Right forelimb (tissue), 1 donor: ENCODE data around the gene ACSL4.
"Not testable (repeated sequence)": the region's sequence is repeated elsewhere in the genome, so short reads cannot be mapped to it uniquely, and the experiment has no call there.

Source experiments
- DNase-seq: peaks from one replicate; pipeline ENCODE4 v3.0.0-alpha.2; 2018

Gene ACSL4

GRCh38 chrX:109732807-109733612 lies at the start of gene ACSL4:
TSS of gene ACSL4 (minus strand) at chrX:109733257. CDS start at chrX:109683363, 49,894 bp downstream.
- peak; percentile 88 for DNase-seq

GRCh38 chrX:109777749-109778148 lies 44.7 kb upstream of the ACSL4 start:
- DNase-seq, result no peak

DNA sequence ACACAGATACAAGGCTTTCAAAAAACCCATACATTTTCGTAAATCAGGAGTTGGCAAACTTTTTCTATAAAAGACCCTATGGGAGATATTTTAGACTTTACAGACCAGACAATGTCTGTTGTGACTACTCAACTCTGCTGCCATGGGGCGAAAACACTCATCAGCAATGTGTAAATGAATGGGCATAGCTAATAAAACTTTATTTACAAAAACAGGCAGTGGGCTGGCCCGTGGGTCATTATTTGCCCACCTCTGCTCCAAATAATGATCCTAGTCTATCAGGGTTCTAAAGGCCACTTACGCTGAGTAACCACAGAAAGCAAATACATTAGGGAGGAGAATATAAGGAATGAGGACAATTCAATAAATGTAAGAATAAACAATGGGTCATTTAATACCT lies 43.9 kb upstream of the ACSL4 start:
- no peak for DNase-seq

GRCh38 chrX:109776432-109776831 lies 43.4 kb upstream of the ACSL4 start:
- no peak for DNase-seq

DNA sequence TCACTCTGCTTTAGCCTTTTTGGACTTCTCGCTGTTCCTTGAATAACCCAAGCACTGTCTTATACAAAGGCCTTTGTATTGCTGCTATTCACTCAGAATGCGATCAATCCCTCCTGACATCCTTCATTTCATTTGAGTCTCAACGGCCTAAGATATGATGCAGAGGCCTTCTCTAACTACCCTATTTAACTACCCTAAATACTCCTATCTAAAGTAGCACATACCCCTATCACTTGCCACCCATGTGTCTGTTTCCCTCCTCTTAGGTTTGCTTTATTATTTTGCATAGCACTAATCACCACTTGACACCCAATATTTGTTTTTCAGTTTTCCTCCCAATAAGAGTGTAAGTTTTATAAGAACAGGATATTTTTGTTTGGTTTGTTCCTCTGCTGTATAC lies 42.3 kb upstream of the ACSL4 start:
- no peak for DNase-seq

DNA sequence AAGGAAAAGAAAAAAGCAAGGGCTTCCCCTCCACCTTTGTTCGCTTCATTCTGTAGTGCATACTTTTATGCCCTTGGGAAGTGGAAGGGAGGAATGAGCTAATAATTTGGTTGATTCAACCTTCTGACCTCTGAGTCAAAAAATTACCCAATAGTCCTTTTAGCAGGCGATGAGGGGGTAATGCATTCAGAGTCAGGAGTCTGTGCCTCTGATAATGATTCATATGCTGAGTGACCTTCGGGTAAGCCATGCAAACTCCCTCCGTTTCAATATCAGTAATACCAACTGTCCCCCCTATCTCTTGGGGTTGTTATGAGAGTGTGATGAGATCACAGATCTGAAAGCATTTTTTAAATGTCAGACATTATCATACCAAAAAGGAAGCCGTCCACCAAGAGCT lies 41.6 kb upstream of the ACSL4 start:
- no peak for DNase-seq

DNA sequence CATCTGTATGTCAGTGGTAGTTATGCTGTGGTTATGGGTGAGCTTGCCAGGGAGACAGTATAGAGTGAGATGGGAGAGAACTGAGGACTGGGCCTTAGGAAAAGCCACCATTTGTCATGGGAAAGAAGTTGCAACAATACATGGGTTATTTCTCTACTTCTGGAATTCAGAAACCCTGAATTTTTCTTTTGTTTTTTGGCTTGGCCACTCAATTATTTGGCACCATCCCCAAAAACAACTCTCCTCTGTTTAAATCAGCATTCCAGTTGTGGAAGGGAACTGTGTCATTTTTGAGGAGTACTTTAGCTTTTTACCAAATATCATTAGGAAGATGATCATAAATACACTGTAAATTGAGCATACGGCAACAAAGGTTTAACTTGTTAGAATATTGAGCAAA lies 41.1 kb upstream of the ACSL4 start:
- no peak for DNase-seq

DNA sequence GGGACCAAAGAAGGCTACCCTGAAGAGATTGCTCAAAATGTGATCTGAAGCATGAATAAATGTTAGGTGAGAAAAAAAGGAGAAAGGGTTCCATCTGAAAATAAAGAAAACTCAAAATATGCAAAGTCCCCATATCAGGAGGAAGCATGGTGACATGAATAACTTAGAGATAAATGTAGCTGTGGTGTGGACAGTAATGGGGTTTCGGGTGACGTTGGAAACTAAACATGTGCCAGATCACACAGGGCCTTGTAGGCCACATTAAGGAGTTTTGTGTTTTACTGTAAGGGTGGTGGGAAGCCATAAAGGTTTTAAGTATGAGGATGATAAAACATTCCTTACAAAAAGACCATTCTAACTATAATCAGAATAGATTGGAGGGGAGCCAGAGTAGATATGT lies 40.3 kb upstream of the ACSL4 start:
- no peak for DNase-seq

- no peak for DNase-seq
These were observed 37.7 kb upstream of the ACSL4 start for GRCh38 chrX:109770780-109771179.

- no peak for DNase-seq
These were observed 27.8 kb upstream of the ACSL4 start for GRCh38 chrX:109760922-109761250.

DNA sequence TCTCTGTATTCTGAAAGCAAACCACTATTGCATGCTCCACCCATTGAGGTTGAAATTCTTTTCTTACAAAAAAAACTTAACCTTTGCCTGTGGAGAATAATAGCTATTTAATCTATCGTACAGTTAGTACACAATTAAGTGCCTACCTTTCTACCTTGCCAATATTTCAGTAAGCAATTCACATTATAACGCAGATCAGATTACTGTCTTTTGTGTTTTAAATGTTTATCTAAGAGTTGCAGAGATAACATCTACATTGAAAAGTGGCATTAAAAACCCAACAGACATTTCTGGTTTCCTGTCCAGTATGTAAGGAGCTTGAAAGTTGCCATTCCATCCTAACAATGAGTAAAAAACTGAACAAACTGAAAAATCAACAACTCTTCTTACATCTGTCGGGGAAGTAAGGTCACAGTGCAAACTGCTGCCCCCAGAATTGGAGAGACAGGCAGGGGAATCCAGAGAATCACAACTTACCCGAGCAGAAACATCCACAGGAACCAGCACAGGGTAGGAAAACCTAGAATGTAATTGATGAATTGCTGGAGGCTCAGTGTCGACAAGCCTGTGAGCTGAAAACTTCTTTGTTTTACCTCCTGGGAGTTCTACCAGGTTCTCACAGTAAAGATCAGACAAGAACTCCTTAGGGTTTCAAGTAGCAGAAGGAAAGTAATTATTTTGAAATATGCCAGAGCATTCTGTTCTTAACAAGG lies 27.3 kb upstream of the ACSL4 start:
- no peak for DNase-seq

DNA sequence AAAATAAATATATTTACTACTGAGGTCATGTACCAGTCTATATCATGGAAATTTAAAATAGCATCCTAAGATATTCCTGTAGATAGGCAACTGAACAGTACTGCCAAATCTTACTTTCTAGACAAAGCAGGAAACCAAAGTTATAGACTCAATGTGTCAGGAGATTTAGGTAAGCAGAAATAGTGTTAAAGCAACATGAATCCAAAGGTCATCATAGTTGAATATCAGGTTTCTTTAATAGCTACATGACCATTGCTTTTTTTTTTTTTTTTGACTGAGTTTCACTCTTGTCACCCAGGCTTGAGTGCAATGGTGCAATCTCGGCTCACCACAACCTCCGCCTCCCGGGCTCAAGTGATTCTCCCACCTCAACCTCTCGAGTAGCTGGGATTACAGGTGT lies 20.2 kb upstream of the ACSL4 start:
- no peak for DNase-seq

- no peak for DNase-seq
These were observed 18.6 kb upstream of the ACSL4 start for GRCh38 chrX:109751698-109752097.

- DNase-seq, result no peak
These were observed 16.1 kb upstream of the ACSL4 start for GRCh38 chrX:109749207-109749606.

GRCh38 chrX:109747681-109748080 lies 14.6 kb upstream of the ACSL4 start:
- no peak for DNase-seq

- no peak for DNase-seq
These were observed 9.7 kb upstream of the ACSL4 start for GRCh38 chrX:109742722-109743121.

GRCh38 chrX:109740896-109741295 lies 7.8 kb upstream of the ACSL4 start:
- not testable (repeated sequence) for DNase-seq

- DNase-seq, result no peak
These were observed 7.4 kb upstream of the ACSL4 start for GRCh38 chrX:109740433-109740809.

DNA sequence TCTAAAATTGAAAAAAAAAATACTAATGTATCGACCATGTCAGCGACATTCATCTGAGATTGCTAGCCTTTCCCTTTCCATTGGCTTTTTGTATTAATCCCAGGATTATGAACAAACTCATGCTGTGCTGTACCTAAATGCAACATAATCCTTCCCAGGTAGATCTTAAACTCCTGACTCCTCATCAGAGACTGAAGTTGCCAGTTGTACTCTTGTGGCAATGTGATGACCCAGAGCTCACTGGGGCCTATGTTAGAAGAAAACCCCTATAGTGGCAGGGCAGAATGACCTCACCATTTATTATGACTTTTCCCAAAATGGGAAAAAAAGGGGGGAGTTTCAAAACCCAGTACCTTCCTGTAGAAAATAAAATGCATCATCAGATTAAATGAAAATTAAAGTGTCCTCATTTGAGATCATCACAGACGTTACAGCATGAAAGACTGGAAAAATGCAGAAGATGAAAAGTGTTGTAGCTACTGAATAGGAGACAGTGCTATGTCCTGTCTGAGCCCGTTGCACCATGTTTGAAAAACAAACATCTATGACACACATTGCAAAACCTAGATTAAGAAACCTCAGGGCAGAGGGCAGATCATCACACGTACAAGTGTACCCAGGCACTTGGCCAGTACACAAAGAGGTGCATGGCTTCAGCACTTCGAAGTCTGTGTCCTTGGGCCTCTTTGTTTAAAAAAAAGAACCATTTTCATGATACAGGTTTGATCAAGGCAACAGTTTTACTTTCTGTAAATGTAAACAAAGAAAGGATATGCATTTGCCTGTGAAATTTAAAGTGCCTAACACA lies 6.8 kb upstream of the ACSL4 start:
- no peak for DNase-seq

GRCh38 chrX:109735202-109735744 lies 2.2 kb upstream of the ACSL4 start:
- no peak for DNase-seq

DNA sequence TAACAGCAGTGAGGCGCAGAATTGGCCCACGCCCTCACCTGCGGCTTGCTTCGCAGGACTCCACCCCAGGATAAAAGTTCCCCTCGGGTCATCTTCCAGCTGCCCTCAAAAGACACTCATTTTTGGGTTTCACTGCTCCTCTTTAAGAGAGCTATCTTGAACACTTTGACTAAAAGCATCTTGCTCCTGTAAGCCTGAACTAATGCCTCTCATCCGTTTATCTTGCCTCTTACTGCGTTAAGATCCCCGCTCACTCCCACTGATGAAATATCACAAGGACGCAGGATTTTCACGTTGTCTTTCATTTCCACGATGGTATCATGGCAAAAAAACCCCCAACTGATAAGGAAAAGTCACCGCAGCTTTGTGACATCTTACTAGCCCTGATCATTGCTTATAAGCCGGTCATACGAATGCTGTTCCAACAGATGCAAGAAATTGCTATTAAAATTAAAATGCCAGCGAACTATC lies 591 bp upstream of the ACSL4 start:
- no peak for DNase-seq

- DNase-seq, result peak; percentile 45
These were observed 848 bp downstream of the ACSL4 start for GRCh38 chrX:109732017-109732801.

GRCh38 chrX:109728173-109728535 lies 4.9 kb downstream of the ACSL4 start:
- DNase-seq, result no peak
